GM10248 (cell line): Measurements from ENCODE around the gene CHMP1A.

ENCODE experiments used
- CTCF ChIA-PET: fragments of 300-600 bp; sonication (Branson Sonifier 250); formaldehyde crosslinking; extraction: SDS; loops from one replicate; lab custom pipeline; 2021; ENCODE audit warnings: antibody characterized with exemption; lab: Yijun Ruan, JAX
- POLR2A ChIA-PET: fragments of 350-650 bp; sonication (Branson Sonifier 250); formaldehyde crosslinking; extraction: SDS; loops from one replicate; lab custom pipeline; 2020; ENCODE audit warnings: antibody characterized with exemption; lab: Yijun Ruan, JAX
- DNase-seq: peaks from one replicate; pipeline ENCODE4 v3.0.0; 2012; ENCODE audit errors: extremely low spot score
- CTCF ChIP-seq: IDR thresholded peaks from 2 replicates; pipeline ENCODE4 v1.5.1; 2012; ENCODE audit warnings: mild to moderate bottlenecking, low read depth; ENCODE audit errors: extremely low read depth, missing control alignments, control extremely low read depth

CHMP1A gene

GRCh38 chr16:89602273-89602951 lies 55.1 kb downstream of the CHMP1A start:
- no peak for TF ChIP-seq CTCF
- CTCF ChIA-PET = interaction anchor here (0.9 to 3.7 kb wide), 4 partner anchors 12 to 258 kb away, joined by 3 to 18 read pairs (median 3); partner anchors contain the start of gene CPNE7
- POLR2A ChIA-PET = no interaction called here
- peak; percentile 72 for DNase-seq

GRCh38 chr16:89601906-89602272 lies 55.6 kb downstream of the CHMP1A start:
- DNase-seq = no peak
- POLR2A ChIA-PET = interaction anchor here (0.7 kb wide), 1 partner anchor 59 kb away, joined by 3 read pairs; no protein-coding TSS in a partner anchor
- no peak for TF ChIP-seq CTCF
- CTCF ChIA-PET = interaction anchor here (0.9 to 3.7 kb wide), 4 partner anchors 13 to 259 kb away, joined by 3 to 18 read pairs (median 3); partner anchors contain the start of gene CPNE7

GRCh38 chr16:89600956-89601355 lies 56.6 kb downstream of the CHMP1A start:
- ChIA-PET POLR2A (no interaction called here), CTCF (interaction anchor here (1.3 to 3.7 kb wide), 3 partner anchors 11 to 16 kb away, joined by 3 to 18 read pairs (median 8); no protein-coding TSS in a partner anchor)
- TF ChIP-seq CTCF = no peak
- no peak for DNase-seq

GRCh38 chr16:89600427-89600826 lies 57.1 kb downstream of the CHMP1A start:
- ChIA-PET CTCF (interaction anchor here (1.2 to 3.7 kb wide), 5 partner anchors 10 to 41 kb away, joined by 3 to 18 read pairs (median 7); no protein-coding TSS in a partner anchor), POLR2A (no interaction called here)
- TF ChIP-seq CTCF = no peak
- no peak for DNase-seq

GRCh38 chr16:89599902-89600301 lies 57.6 kb downstream of the CHMP1A start:
- ChIA-PET POLR2A (interaction anchor here (0.5 kb wide), 1 partner anchor 22 kb away, joined by 5 read pairs; no protein-coding TSS in a partner anchor), CTCF (interaction anchor here (0.7 to 3.7 kb wide), 5 partner anchors 10 to 42 kb away, joined by 3 to 18 read pairs (median 7); no protein-coding TSS in a partner anchor)
- no peak for TF ChIP-seq CTCF
- no peak for DNase-seq

GRCh38 chr16:89599451-89599858 lies 58.1 kb downstream of the CHMP1A start:
- POLR2A ChIA-PET = interaction anchor here (0.5 kb wide), 1 partner anchor 21 kb away, joined by 5 read pairs; no protein-coding TSS in a partner anchor
- TF ChIP-seq CTCF = peak; percentile 54
- CTCF ChIA-PET = interaction anchor here (0.7 to 3.7 kb wide), 4 partner anchors 10 to 42 kb away, joined by 3 to 18 read pairs (median 5); no protein-coding TSS in a partner anchor
- peak; percentile 58 for DNase-seq
